ENCODE data around the gene ZDHHC14. TPM values are rescaled to one million over a fixed set of nuclear protein-coding genes. Genes with fewer than 3 reads are reported as not detected.

ZDHHC14 gene
- total RNA-seq, 1 experiment from 2014 or later, result 1.7 TPM

DNA sequence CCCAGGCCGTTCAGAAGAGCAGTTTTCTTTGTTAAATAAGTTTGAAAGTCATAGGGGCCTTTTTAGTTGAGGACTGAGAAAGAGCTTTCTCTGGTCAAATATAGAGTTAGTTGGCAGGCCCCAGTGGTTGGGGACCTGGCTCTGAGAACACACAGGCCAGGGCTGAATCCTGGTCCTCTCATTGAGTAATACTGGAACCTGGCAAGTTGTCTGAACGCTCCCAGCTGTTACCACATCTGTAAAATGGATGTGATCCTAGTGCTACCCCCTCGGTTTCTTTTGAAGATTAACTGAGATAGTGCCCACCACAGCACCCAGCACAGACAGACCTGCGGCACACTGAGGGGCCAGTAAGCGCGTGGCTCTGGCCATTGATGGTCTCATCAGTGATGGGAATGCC lies 215.5 kb downstream of the ZDHHC14 start:
- Mint-ChIP-seq H3K4me1 (peaks cover 5 to 12% of the 10 kb centered on the region in 2 experiments), H3K4me3 (no peak overlapping the region), H3K9me3 (peaks cover 2 to 6% of the 10 kb centered on the region in 2 experiments), H3K27ac (no peak overlapping the region), H3K36me3 (ENCODE audit: insufficient read depth in 1 of 3, low read depth in 3 of 3) (peaks cover 3 to 7% (median 5%) of the 10 kb centered on the region in 3 experiments), H3K27me3 (ENCODE audit: low read depth) (no peaks in the 10 kb centered on the region)
- Histone ChIP-seq H3K18ac (ENCODE audit: insufficient read length, low read depth, low read length) (no peak overlapping the region), H3K79me1 (ENCODE audit: insufficient read depth, low read depth, low read length, poor library complexity, severe bottlenecking) (no peaks in the 10 kb centered on the region), H3K56ac (ENCODE audit: insufficient read length, low read depth, low read length) (no peak overlapping the region), H2AK5ac (ENCODE audit: insufficient read length, low read length) (no peak overlapping the region), H3K27ac (ENCODE audit: insufficient read length, low read depth, low read length) (no peak overlapping the region), H3K4me1 (ENCODE audit: insufficient read depth, low read length) (peaks cover 2% of the 10 kb centered on the region; the same call in 1 of the 2 replicates), H3K23me2 (ENCODE audit: insufficient read length, low read depth, low read length, poor library complexity, severe bottlenecking) (no peaks in the 10 kb centered on the region), H3K23ac (ENCODE audit: insufficient read length, low read depth, low read length) (no peak overlapping the region), H3K79me2 (ENCODE audit: insufficient read depth, low read length) (no peaks in the 10 kb centered on the region), H3K27me3 (ENCODE audit: insufficient read depth, low read length) (no peaks in the 10 kb centered on the region), H3T11ph (ENCODE audit: low read length) (no peak overlapping the region), H2BK12ac (ENCODE audit: insufficient read length, low read depth, low read length) (no peak overlapping the region), H3K14ac (ENCODE audit: insufficient read depth, low read length) (no peak overlapping the region), H2BK20ac (ENCODE audit: low read depth, low read length, poor library complexity, severe bottlenecking) (no peak overlapping the region), H2BK5ac (ENCODE audit: insufficient read length, low read length) (no peak overlapping the region), H3K9ac (ENCODE audit: extremely low read depth, insufficient read length, low read length) (no peak overlapping the region), H4K91ac (ENCODE audit: insufficient read length, low read depth, low read length) (no peak overlapping the region), H3K4me2 (ENCODE audit: insufficient read depth, insufficient read length, low read length) (no peak overlapping the region), H2AFZ (ENCODE audit: low read length) (no peak overlapping the region), H4K20me1 (ENCODE audit: control insufficient read depth, insufficient read depth, insufficient read length) (no peaks in the 10 kb centered on the region), H3K4ac (ENCODE audit: low read depth, low read length) (no peak overlapping the region), H2BK120ac (ENCODE audit: low read depth, low read length, poor library complexity, severe bottlenecking) (no peak overlapping the region), H4K5ac (ENCODE audit: insufficient read length, low read depth, low read length) (no peak overlapping the region), H3K9me3 (ENCODE audit: control insufficient read depth, low read depth, low read length) (peaks cover 3% of the 10 kb centered on the region), H2BK15ac (ENCODE audit: low read depth, low read length) (no peak overlapping the region), H4K8ac (replicated peaks; ENCODE audit: insufficient read length, low read depth, low read length) (no peak overlapping the region)
- TF ChIP-seq, protein P1, sequence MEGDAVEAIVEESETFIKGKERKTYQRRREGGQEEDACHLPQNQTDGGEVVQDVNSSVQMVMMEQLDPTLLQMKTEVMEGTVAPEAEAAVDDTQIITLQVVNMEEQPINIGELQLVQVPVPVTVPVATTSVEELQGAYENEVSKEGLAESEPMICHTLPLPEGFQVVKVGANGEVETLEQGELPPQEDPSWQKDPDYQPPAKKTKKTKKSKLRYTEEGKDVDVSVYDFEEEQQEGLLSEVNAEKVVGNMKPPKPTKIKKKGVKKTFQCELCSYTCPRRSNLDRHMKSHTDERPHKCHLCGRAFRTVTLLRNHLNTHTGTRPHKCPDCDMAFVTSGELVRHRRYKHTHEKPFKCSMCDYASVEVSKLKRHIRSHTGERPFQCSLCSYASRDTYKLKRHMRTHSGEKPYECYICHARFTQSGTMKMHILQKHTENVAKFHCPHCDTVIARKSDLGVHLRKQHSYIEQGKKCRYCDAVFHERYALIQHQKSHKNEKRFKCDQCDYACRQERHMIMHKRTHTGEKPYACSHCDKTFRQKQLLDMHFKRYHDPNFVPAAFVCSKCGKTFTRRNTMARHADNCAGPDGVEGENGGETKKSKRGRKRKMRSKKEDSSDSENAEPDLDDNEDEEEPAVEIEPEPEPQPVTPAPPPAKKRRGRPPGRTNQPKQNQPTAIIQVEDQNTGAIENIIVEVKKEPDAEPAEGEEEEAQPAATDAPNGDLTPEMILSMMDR (conservative IDR thresholded peaks at IDR 0.05), result no peak
- no peak for DNase-seq
- no CpG with 5 or more reads among the region's 6 CpGs for WGBS (ENCODE audit: extremely low coverage, insufficient read length, low lambda C conversion rate)

All from H9 (cell line).